Activated CD4-positive, CD25-positive, alpha-beta regulatory T cell (primary cell): ENCODE results near the gene SEH1L.
A peak's percentile ranks its signal among the peaks of the same experiment; 100 is the strongest.
"Not testable (repeated sequence)": the region's sequence is repeated elsewhere in the genome, so short reads cannot be mapped to it uniquely, and the experiment has no call there.

Experiments used
- DNase-seq, 4 experiments: peaks; one replicate each; lab custom pipeline; 2025; lab: John Stamatoyannopoulos, UW

The SEH1L gene

GRCh38 chr18:12944709-12945108, 3.1 kb upstream of the SEH1L start:
- DNase-seq: no peak

- no peak for DNase-seq
Observed at GRCh38 chr18:12946549-12947284, 1.1 kb upstream of the SEH1L start.

- peak; percentile 93 to 98 (median 98) for DNase-seq
Observed at GRCh38 chr18:12948050-12948804, 416 bp downstream of the SEH1L start.

- DNase-seq: no peak
Observed at GRCh38 chr18:12958478-12958877, 10.7 kb downstream of the SEH1L start.

GRCh38 chr18:12960395-12960794, 12.6 kb downstream of the SEH1L start:
- no peak for DNase-seq

- DNase-seq: no peak
Observed at GRCh38 chr18:12960853-12961397, 13.1 kb downstream of the SEH1L start.

GRCh38 chr18:12963069-12963468, 15.3 kb downstream of the SEH1L start:
- DNase-seq: no peak

GRCh38 chr18:12968115-12968514, 20.3 kb downstream of the SEH1L start:
- DNase-seq: no peak

GRCh38 chr18:12968619-12969018, 20.8 kb downstream of the SEH1L start:
- DNase-seq: no peak

GRCh38 chr18:12973562-12974213, 25.9 kb downstream of the SEH1L start:
- no peak for DNase-seq

- no peak for DNase-seq
Observed at GRCh38 chr18:12975488-12975887, 27.7 kb downstream of the SEH1L start.

- no peak for DNase-seq
Observed at GRCh38 chr18:12976305-12976704, 28.5 kb downstream of the SEH1L start.

- not testable (repeated sequence) for DNase-seq
Observed at GRCh38 chr18:12980065-12980464, 32.3 kb downstream of the SEH1L start.

GRCh38 chr18:12989397-12990122, 41.7 kb downstream of the SEH1L start:
- DNase-seq: no peak

- DNase-seq: no peak
Observed at GRCh38 chr18:12990123-12990475, 42.3 kb downstream of the SEH1L start.

- no peak for DNase-seq
Observed at GRCh38 chr18:12990641-12990966, 42.8 kb downstream of the SEH1L start.

- peak; percentile 90 to 94 (median 92) for DNase-seq
Observed at GRCh38 chr18:12990967-12991820, 43.4 kb downstream of the SEH1L start, which contains the start of gene CEP192. TSS of gene CEP192 (plus strand) at chr18:12991362. CDS start at chr18:12999425, 8,063 bp downstream.

GRCh38 chr18:12991821-12992179, 44.0 kb downstream of the SEH1L start:
- no peak for DNase-seq

GRCh38 chr18:12993439-12993838, 45.6 kb downstream of the SEH1L start:
- DNase-seq: no peak

- no peak for DNase-seq
Observed at GRCh38 chr18:12995424-12995823, 47.6 kb downstream of the SEH1L start.

- no peak for DNase-seq
Observed at GRCh38 chr18:12995952-12996477, 48.2 kb downstream of the SEH1L start.
